Measurements from ENCODE around the gene PLEKHA7.
A peak's percentile ranks its signal among the peaks of the same experiment; 100 is the strongest.
"Not testable (repeated sequence)": the region's sequence is repeated elsewhere in the genome, so short reads cannot be mapped to it uniquely, and the experiment has no call there.

The PLEKHA7 gene

GRCh38 chr11:16876837-16877236 lies 137.4 kb downstream of the PLEKHA7 start:
- DNase-seq: no peak

- DNase-seq: no peak
Observed at GRCh38 chr11:16876053-16876752, 138.0 kb downstream of the PLEKHA7 start.

- no peak for DNase-seq
Observed at GRCh38 chr11:16874275-16874975, 139.8 kb downstream of the PLEKHA7 start.

GRCh38 chr11:16873289-16873688 lies 140.9 kb downstream of the PLEKHA7 start:
- DNase-seq: no peak

GRCh38 chr11:16871368-16871767 lies 142.8 kb downstream of the PLEKHA7 start:
- DNase-seq: no peak

GRCh38 chr11:16867097-16867496 lies 147.1 kb downstream of the PLEKHA7 start:
- no peak for DNase-seq

- DNase-seq: not testable (repeated sequence)
Observed at GRCh38 chr11:16864428-16864827, 149.8 kb downstream of the PLEKHA7 start.

- DNase-seq: peak; percentile 53
Observed at GRCh38 chr11:16863389-16863788, 150.8 kb downstream of the PLEKHA7 start.

GRCh38 chr11:16862726-16863125 lies 151.5 kb downstream of the PLEKHA7 start:
- DNase-seq: peak; percentile 46

GRCh38 chr11:16861862-16862261 lies 152.4 kb downstream of the PLEKHA7 start:
- DNase-seq: no peak

GRCh38 chr11:16860617-16861016 lies 153.6 kb downstream of the PLEKHA7 start:
- DNase-seq: no peak

GRCh38 chr11:16859651-16860050 lies 154.6 kb downstream of the PLEKHA7 start:
- no peak for DNase-seq

- no peak for DNase-seq
Observed at GRCh38 chr11:16857186-16857585, 157.0 kb downstream of the PLEKHA7 start.

GRCh38 chr11:16856022-16856471 lies 158.2 kb downstream of the PLEKHA7 start:
- no peak for DNase-seq

- DNase-seq: no peak
Observed at GRCh38 chr11:16854979-16855378, 159.2 kb downstream of the PLEKHA7 start.

GRCh38 chr11:16853859-16854258 lies 160.4 kb downstream of the PLEKHA7 start:
- DNase-seq: no peak

GRCh38 chr11:16853266-16853665 lies 160.9 kb downstream of the PLEKHA7 start:
- no peak for DNase-seq

- DNase-seq: no peak
Observed at GRCh38 chr11:16846305-16846704, 167.9 kb downstream of the PLEKHA7 start.

GRCh38 chr11:16844268-16844771 lies 169.9 kb downstream of the PLEKHA7 start:
- DNase-seq: no peak

- no peak for DNase-seq
Observed at GRCh38 chr11:16843294-16843693, 170.9 kb downstream of the PLEKHA7 start.

GRCh38 chr11:16841984-16842383 lies 172.2 kb downstream of the PLEKHA7 start:
- no peak for DNase-seq

GRCh38 chr11:16841481-16841880 lies 172.7 kb downstream of the PLEKHA7 start:
- no peak for DNase-seq

- DNase-seq: no peak
Observed at GRCh38 chr11:16840951-16841350, 173.3 kb downstream of the PLEKHA7 start.

- DNase-seq: no peak
Observed at GRCh38 chr11:16839821-16840220, 174.4 kb downstream of the PLEKHA7 start.

Data from eye (tissue), 1 donor.